SK-N-SH (cell line): ENCODE data around the gene WDCP.

ENCODE experiments used
- EP300 ChIP-seq, 2 experiments: IDR thresholded peaks; 2 replicates each; pipeline versions ENCODE4 v1.4.0 to v1.6.1; 2012; ENCODE audit warnings: borderline replicate concordance in 1 of 2, low read depth in 1 of 2, low read length in 1 of 2
- FOXM1 ChIP-seq: IDR thresholded peaks from 2 replicates; pipeline ENCODE4 v1.4.0; 2012; ENCODE audit warnings: low read depth, mild to moderate bottlenecking
- GATA2 ChIP-seq: sonication (generic); formaldehyde crosslinking; IDR thresholded peaks from 2 replicates; pipeline ENCODE4 v1.5.0; 2020; ENCODE audit warnings: mild to moderate bottlenecking, missing genetic modification reagents
- MEF2A ChIP-seq: IDR thresholded peaks from 2 replicates; pipeline ENCODE4 v1.4.0; 2012; ENCODE audit warnings: low read depth, borderline replicate concordance
- RCOR1 ChIP-seq: fragments of 150-350 bp; IDR thresholded peaks from 2 replicates; pipeline ENCODE4 v1.6.1; 2017; ENCODE audit warnings: antibody characterized with exemption, low read length
- TCF12 ChIP-seq: IDR thresholded peaks from 2 replicates; pipeline ENCODE4 v1.4.0; 2012
- ZBTB33 ChIP-seq: IDR thresholded peaks from 2 replicates; pipeline ENCODE4 v1.4.0; 2012; ENCODE audit warnings: low read depth, borderline replicate concordance
- TF ChIP-seq, protein P1 (sequence below): fragments of 200-600 bp; sonication (generic); IDR thresholded peaks from 2 replicates; pipeline ENCODE4 v1.6.1; 2017; ENCODE audit warnings: antibody characterized with exemption, mild to moderate bottlenecking, moderate library complexity

GRCh38 chr2:24038786-24039499, 8.2 kb downstream of the WDCP start:
- TF ChIP-seq MEF2A = no peak
- no peak for TF ChIP-seq GATA2
- no peak for TF ChIP-seq TCF12
- no peak for TF ChIP-seq FOXM1
- TF ChIP-seq RCOR1 = no peak
- no peak for TF ChIP-seq ZBTB33
- TF ChIP-seq, protein P1, sequence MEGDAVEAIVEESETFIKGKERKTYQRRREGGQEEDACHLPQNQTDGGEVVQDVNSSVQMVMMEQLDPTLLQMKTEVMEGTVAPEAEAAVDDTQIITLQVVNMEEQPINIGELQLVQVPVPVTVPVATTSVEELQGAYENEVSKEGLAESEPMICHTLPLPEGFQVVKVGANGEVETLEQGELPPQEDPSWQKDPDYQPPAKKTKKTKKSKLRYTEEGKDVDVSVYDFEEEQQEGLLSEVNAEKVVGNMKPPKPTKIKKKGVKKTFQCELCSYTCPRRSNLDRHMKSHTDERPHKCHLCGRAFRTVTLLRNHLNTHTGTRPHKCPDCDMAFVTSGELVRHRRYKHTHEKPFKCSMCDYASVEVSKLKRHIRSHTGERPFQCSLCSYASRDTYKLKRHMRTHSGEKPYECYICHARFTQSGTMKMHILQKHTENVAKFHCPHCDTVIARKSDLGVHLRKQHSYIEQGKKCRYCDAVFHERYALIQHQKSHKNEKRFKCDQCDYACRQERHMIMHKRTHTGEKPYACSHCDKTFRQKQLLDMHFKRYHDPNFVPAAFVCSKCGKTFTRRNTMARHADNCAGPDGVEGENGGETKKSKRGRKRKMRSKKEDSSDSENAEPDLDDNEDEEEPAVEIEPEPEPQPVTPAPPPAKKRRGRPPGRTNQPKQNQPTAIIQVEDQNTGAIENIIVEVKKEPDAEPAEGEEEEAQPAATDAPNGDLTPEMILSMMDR = no peak
- TF ChIP-seq EP300 (IDR thresholded peaks at IDR 0.05; ENCODE audit: borderline replicate concordance in 1 of 2, low read depth in 1 of 2, low read length in 1 of 2) = no peak
